Adrenal gland (tissue), 12 donors: ENCODE measurements around the gene SLC32A1. TPM values are rescaled to one million over a fixed set of nuclear protein-coding genes. Genes with fewer than 3 reads are reported as not detected.

Experiments
- DNase-seq, 7 donors: peaks; one replicate each; pipeline ENCODE4 v3.0.0-alpha.2; 2019 to 2020
- H3K27ac ChIP-seq, 5 donors: fragments of 200-600 bp; sonication (generic) in 4 of 5; 1 replicate in 3 of 5; 2 replicates in 2 of 5; pipeline versions ENCODE4 v1.5.1 to v1.8.0; 2016 to 2020; ENCODE audit warnings: mild to moderate bottlenecking in 1 of 5
- H3K27me3 ChIP-seq: fragments of 200-600 bp; 2 replicates; pipeline ENCODE4 v1.8.0; 2021
- H3K36me3 ChIP-seq, 2 donors: fragments of 200-600 bp; replicated peaks in 1 of 2; 1 replicate in 1 of 2; 2 replicates in 1 of 2; pipeline versions ENCODE4 v1.5.1 to v1.8.0; 2018 to 2022
- H3K4me1 ChIP-seq, 2 donors: fragments of 200-600 bp; replicated peaks in 1 of 2; 1 replicate in 1 of 2; 2 replicates in 1 of 2; pipeline versions ENCODE4 v1.5.1 to v1.8.0; 2018 to 2021
- H3K4me3 ChIP-seq, 4 donors: fragments of 200-600 bp; sonication (generic) in 3 of 4; one replicate each; pipeline ENCODE4 v1.5.1; 2016 to 2018
- H3K9me3 ChIP-seq, 3 donors: fragments of 200-600 bp; sonication (generic) in 1 of 3; replicated peaks in 1 of 3; 1 replicate in 2 of 3; 2 replicates in 1 of 3; pipeline versions ENCODE4 v1.5.1 to v1.8.0; 2016 to 2021
- POLR2A ChIP-seq, 2 donors: fragments of 450-650 bp; IDR thresholded peaks; one replicate each; pipeline ENCODE4 v1.6.1; 2017; ENCODE audit warnings: antibody characterized with exemption in 2 of 2, mild to moderate bottlenecking in 2 of 2, moderate library complexity in 1 of 2
- WGBS, 4 donors: extraction: QIAGEN DNeasy Blood & Tissue Kit in 2 of 4; methylation state at CpG; one replicate each; pipeline versions ENCODE4 v1.1.5 to v1.1.7; 2013 to 2017; 5-methylcytosine and 5-hydroxymethylcytosine counted together
- intact Hi-C, 2 donors: fragments of 100-400 bp; cut with DNase I; formaldehyde crosslinking; loops; one replicate each; pipeline versions ENCODE4 v1.14.1 to v1.15.0; 2022 to 2023
- polyA plus RNA-seq, 3 donors: library from polyadenylated mRNA; stranded (reverse); fragments of 200-250 nt in 2 of 3; fragments of 350-450 nt in 1 of 3; fragmentation: Illumina TruSeq in 1 of 3; extraction: RNeasy Lipid Tissue Mini Kit (QIAGEN cat#74804) in 1 of 3; gene quantifications; one replicate each; pipeline ENCODE4 v1.2.3, GENCODE V29; 2013 to 2014
- total RNA-seq, 9 donors: library from RNA; depleted of rRNA in 4 of 9; stranded (reverse); fragments of >200 nt in 4 of 9; fragments of 120-200 nt in 1 of 9; fragmentation: NEBNext Ultra II Directional in 1 of 9; extraction: Animal tissue kit (Norgen Biotek cat#: 25700) in 1 of 9; gene quantifications; one replicate each; pipeline versions ENCODE4 v1.1.0 to v1.2.4, GENCODE V29; 2013 to 2023
- TF ChIP-seq, protein P1 (sequence below), 6 experiments: fragments of 450-650 bp in 4 of 6; fragments of 200-600 bp in 2 of 6; sonication (generic) in 1 of 6; IDR thresholded peaks; 1 replicate in 5 of 6; 2 replicates in 1 of 6; pipeline versions ENCODE4 v1.5.1 to v1.8.0; 2016 to 2021; ENCODE audit warnings: antibody characterized with exemption in 6 of 6, mild to moderate bottlenecking in 2 of 6, moderate library complexity in 1 of 6
- donor health status: healthy with polysubstance abuse.
- donor health status: Bipolar disorder and iron deficiency.
- donor health status: DM: yes; HTN: yes; CAD: no.
- donor health status: DM: no; HTN: no; CAD: no.
- donor health status: DM: no; HTN: no; CAD: no.
- donor health status: DM: yes; HTN: yes; CAD: no.

SLC32A1 gene
- total and polyA plus RNA-seq, 12 donors, result 0.24 TPM; not detected in 11

DNA sequence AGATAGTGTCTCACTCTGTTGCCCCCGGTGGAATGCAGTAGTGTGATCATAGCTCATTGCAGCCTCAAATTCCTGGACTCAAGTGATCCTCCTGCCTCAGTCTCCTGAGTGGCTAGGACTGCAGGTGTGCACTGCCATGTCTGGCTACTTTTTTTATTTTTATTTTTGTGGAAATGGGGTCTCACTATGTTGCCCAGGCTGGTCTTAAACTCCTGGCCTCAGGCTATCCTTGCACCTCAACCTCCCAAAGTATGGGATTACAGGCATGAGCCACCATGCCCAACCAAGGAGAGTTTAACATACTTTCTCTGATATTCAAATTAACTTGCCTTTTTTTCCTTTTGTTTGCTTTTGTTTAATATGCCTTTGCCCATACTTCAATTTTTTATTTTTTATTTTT lies 13.6 kb downstream of the SLC32A1 start:
- no peak for DNase-seq
- Histone ChIP-seq H3K36me3 (no peaks in the 10 kb centered on the region), H3K4me3 (no peak overlapping the region), H3K9me3 (no peaks in the 10 kb centered on the region), H3K4me1 (no peaks in the 10 kb centered on the region), H3K27me3 (peaks cover 32% of the 10 kb centered on the region), H3K27ac (no peak overlapping the region)
- TF ChIP-seq, protein P1, sequence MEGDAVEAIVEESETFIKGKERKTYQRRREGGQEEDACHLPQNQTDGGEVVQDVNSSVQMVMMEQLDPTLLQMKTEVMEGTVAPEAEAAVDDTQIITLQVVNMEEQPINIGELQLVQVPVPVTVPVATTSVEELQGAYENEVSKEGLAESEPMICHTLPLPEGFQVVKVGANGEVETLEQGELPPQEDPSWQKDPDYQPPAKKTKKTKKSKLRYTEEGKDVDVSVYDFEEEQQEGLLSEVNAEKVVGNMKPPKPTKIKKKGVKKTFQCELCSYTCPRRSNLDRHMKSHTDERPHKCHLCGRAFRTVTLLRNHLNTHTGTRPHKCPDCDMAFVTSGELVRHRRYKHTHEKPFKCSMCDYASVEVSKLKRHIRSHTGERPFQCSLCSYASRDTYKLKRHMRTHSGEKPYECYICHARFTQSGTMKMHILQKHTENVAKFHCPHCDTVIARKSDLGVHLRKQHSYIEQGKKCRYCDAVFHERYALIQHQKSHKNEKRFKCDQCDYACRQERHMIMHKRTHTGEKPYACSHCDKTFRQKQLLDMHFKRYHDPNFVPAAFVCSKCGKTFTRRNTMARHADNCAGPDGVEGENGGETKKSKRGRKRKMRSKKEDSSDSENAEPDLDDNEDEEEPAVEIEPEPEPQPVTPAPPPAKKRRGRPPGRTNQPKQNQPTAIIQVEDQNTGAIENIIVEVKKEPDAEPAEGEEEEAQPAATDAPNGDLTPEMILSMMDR (IDR thresholded peaks at IDR 0.05), result no peak
- no peak for TF ChIP-seq POLR2A (IDR thresholded peaks at IDR 0.05)
- WGBS, 4 donors, result 58 to 81% (median 65%) methylated on average over 1 of the region's 1 CpG
- intact Hi-C loops, result no loop called here

DNA sequence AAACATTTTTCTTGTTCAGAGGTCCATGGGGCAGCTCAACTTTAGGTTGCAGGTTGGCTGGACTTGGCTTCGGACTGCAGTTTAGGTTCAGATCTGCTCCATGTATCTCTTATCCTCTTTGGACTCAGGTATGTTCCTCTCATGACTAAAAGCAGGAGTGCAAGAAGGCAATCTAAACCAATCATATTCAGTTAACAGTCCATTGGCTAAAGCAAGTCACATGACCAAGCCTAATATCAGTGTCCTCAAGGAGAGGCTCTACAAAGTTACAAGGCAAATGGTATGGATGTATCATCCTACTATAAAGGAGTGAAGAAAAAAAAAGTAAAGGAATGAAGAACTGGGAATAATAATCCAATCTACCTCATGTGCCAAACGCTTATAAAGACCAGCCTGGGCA lies 21.5 kb downstream of the SLC32A1 start:
- intact Hi-C loops, result no loop called here
- peaks cover 8% of the 10 kb centered on the region for H3K27me3 ChIP-seq
- TF ChIP-seq POLR2A (IDR thresholded peaks at IDR 0.05), result no peak
- TF ChIP-seq, protein P1 (IDR thresholded peaks at IDR 0.05), result no peak
- peaks cover 10 to 13% of the 10 kb centered on the region in 2 donors for H3K4me1 ChIP-seq
- no peaks in the 10 kb centered on the region for H3K9me3 ChIP-seq
- WGBS, 4 donors, result 84 to 93% (median 91%) methylated on average over 2 of the region's 2 CpGs
- no peaks in the 10 kb centered on the region for H3K36me3 ChIP-seq
- no peak overlapping the region for H3K4me3 ChIP-seq
- H3K27ac ChIP-seq, result no peak overlapping the region
- DNase-seq, result no peak

DNA sequence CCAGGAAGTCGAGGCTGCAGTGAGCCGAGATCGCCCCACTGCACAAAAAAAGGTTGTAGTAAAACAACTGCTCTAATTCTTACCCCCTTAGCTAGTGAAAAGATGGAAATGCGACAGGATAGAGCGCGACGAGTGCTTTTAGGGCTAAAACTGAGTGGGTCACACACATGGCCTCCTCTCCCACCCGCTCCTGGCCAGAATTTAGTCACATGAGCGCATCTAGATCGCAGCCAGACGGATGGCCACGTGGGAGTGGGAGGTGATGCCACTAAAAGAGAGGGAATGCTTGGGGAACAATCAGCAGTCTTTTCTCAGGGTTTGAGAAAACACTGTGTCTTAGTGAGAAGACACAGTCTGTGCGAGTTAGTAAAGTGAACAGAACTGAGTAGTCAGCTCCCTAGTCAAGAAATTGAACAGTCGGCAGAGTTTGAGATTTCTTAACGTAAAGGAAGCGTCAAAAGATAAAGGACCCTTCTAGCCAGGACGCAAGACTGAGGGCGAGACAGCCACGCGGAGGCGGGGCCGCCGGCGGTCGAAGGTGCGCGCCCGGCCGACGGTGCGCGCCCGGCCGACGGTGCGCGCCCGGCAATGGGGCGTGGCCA lies 23.3 kb downstream of the SLC32A1 start:
- Histone ChIP-seq H3K27me3 (no peaks in the 10 kb centered on the region), H3K4me3 (peak overlapping the region in 2 of 4 donors; percentile 7 to 96), H3K27ac (peak overlapping the region in 4 of 5 donors; percentile 72 to 96 (median 86)), H3K4me1 (peaks cover 10 to 13% of the 10 kb centered on the region in 2 donors), H3K36me3 (peaks cover 0 to 4% of the 10 kb centered on the region in 2 donors), H3K9me3 (no peaks in the 10 kb centered on the region)
- peak in 2 of 7 donors; percentile 25 to 41 for DNase-seq
- no peak for TF ChIP-seq POLR2A (IDR thresholded peaks at IDR 0.05)
- TF ChIP-seq, protein P1 (IDR thresholded peaks at IDR 0.05), result no peak
- WGBS, 4 donors, result 11 to 21% (median 13%) methylated on average over 24 to 39 of the region's 39 CpGs
- intact Hi-C loops, result no loop called here

DNA sequence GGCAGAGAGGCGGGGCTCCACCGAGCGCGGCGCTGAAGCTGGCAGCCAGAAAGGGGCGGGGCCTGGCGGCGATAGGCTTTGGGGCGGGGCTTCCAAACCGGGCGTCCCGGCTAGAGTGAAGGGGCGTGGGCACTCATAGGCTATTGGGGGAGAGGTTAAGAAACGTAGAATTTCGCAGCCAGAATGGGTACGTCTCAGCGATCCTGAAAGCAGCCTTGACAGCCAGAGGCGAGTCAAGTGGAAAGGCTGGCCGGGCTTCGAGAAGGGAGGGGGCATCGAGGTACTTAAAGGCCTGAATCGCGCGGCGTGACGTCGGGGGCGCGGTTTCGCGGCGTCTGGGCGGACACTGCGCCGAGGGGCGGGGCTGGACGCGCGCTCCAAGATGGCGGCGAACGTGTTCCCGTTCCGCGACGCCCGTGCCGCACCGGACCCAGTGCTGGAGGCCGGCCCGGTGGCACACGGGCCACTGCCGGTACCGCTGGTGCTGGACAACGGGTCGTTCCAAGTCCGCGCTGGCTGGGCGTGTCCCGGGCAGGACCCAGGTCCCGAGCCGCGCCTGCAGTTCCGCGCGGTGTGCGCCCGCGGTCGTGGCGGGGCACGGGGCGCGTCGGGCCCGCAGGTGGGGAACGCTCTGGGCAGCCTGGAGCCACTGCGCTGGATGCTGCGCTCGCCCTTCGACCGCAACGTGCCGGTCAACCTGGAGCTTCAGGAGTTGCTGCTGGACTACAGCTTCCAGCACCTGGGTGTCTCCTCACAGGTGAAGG lies 24.0 kb downstream of the SLC32A1 start, which contains the start of gene ACTR5:
TSS of gene ACTR5 (plus strand) at position 364 of the 764 bp plus-strand sequence. CDS start at position 383, 19 bp downstream.
- intact Hi-C loops, result no loop called here
- Histone ChIP-seq H3K4me3 (peak within 1 kb of the TSS; percentile 21 to 96 (median 68)), H3K9me3 (no peaks in the 10 kb centered on the region), H3K36me3 (peaks cover 0 to 4% of the 10 kb centered on the region in 2 donors), H3K27ac (peak within 1 kb of the TSS; percentile 18 to 96 (median 80)), H3K4me1 (peaks cover 10 to 13% of the 10 kb centered on the region in 2 donors), H3K27me3 (no peaks in the 10 kb centered on the region)
- TF ChIP-seq, protein P1 (IDR thresholded peaks at IDR 0.05), result no peak
- peak in 1 of 2 donors; percentile 51 for TF ChIP-seq POLR2A (IDR thresholded peaks at IDR 0.05)
- 0 to 1% (median 0%) methylated on average over 14 to 84 of the region's 84 CpGs for WGBS, 4 donors
- peak; percentile 91 to 97 (median 94) for DNase-seq
